ENCODE results near the gene P4HB.

The P4HB gene

DNA sequence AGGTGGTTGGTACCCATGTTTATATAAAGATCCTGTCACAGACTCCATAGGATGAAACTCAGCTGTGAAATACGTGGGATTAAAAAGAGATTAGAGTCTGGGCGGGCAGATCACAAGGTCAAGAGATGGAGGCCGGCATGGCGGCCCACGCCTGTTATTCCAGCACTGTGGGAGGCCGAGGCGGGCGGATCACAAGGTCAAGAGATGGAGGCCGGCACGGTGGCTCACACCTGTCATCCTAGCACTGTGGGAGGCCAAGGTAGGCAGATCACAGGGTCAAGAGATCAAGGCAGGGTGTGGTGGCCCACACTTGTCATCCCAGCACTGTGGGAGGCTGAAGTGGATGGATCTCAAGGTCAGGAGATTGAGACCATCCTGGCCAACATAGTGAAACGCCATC, 35.1 kb upstream of the P4HB start:
- no peak for DNase-seq

DNA sequence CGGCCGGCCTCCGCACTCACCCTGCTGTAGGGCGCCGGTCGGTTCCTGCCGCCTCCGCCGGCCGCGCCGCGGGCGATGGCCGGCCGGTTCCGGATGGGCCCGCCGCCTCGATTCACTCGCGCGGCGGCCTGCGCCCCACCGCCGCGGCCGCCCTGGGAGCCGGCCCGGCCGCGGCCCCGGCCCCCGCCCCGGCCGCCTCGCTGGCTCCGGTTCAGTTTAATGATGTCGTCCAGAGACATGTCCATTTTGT, 30.9 kb upstream of the P4HB start:
- DNase-seq: no peak

DNA sequence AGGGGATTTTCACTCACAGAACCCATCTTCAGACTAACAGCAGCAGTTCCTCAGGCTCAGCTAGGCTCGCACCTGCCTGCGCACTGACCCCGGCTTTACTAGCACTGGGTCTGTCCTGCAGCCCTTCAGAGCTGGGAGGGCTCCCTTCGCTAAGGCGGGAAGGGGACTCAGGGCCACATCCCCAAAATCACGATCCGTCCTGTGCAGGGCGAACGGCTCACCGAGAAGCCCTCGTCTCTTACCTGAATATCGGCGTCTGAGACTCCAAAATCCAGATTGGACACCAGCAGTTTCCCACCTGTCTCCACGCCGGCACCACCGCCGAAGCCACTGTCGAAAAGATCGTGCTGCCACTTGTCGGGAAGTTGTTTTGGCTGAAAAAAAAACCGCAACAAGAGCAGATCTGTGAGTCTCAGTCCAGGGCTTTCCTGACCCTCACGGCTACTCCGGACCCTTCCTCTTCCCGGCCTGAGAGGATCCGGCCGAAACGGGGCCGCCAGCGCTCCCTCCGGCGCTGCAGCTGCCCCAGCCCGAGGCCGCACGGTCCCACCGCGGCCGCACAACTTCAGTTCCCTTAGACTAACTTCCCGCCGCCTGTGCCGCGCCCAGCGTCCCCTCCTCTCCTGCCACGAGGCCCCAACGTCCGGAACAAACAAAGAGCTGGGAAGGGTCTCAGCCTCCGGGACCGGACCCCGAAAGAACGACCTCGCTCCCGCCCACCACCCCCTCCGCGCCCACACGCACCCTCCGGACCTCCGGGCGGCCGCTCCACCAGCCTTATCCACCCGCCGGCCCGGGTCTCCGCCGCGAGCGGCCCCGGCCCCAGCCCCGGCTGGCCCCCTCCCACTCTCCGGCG, 30.3 kb upstream of the P4HB start:
- no peak for DNase-seq

DNA sequence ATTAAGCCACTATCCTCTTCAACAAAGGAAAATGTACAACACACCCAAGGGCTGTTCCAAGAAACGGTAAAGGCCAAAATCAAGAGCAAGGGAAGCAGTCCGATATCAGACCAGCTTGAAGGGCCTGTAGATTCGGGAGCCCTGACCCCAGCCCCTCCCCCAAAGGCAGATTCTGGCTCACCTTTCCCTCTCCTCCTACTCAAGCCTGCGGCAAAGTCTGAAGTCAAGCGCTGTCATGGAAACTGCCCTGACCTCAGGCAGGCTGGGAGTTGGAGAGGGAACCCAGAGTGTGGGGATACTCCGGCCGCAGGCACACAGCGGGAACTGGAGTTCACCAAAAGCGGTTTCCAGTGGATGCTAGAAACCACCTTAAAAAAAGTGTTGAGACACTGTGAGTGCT, 29.3 kb upstream of the P4HB start:
- no peak for DNase-seq

DNA sequence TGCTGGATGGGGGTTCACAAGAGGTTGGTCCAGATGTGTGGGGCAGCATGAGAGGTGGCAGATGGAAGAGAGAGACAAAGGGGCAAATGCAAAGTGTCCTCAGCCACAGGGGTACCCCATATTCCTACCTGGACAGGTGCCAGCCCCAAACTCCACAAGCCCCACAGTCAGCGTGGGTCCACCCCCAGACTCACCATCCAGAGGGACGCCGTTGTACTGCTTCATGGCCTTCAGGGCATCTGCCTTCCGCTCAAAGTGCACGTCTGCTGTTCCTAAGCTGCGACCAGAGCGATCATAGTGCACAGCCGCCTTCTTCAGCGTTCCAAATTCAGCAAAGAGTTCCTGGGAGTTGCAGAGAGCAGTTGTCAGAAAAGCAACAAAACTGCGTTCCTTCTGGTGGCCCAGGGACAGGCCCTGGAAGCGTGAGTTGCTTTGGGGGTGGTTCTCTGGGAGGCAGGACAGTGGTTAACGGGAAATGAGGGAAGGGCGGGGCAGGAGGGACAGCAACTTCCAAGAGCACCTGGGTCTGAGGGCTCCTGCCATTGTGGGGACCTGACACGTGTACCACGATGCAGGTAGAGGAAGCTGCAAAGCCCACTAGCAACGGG, 28.8 kb upstream of the P4HB start:
- no peak for DNase-seq

GRCh38 chr17:81888105-81888987, 28.0 kb upstream of the P4HB start:
- no peak for DNase-seq

DNA sequence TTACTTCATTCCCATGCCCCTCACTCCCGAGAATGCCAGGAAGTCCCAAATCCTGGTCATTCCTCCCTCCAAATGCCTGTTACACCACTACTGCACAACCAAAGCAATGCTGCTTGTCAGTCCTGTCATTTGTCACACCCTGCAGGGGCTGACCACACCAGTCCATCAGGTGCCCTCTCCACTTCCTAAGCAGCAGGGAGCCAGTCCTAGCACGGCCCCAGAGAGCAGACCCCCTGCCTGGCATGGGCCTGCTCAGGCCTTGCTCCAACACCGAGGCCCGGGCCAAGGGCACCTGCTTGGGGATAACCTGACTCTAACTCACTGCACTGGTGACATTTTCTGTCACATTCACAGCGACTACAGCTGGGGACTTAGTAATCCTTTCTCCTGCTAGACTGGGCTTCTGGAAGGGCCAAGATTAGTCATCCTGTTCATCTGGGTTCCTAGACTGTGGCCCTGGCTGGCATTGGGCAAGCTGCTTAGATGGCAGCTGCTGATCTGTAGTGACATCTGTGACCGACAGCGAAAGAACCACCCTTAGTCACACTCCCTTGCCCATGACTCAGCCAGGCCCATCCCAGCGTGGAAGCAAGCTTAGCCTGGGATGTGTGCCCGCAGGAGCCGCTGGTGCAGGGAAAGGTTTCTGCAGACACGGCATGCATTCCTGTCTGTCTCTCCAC, 25.7 kb upstream of the P4HB start:
- no peak for DNase-seq

DNA sequence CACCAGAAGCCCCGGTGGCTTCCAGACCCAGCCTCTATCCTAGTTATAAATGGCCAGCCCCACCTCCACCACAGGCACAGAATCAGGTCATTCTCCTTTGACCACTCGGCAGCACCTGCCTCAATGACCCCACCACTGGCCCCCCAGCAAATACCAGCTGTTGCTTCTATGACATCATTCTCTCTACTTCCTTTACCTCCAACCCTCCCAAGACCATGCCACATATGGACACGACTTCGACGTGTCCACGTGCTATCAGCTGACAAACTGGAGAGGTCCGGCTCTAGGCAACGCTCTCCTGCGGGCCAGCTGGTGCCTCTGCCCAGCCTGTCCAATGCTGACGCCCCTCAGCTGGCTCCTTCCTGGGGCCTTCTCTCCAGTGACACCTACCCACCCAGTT, 25.1 kb upstream of the P4HB start:
- DNase-seq: no peak

- DNase-seq: no peak
These were observed 24.6 kb upstream of the P4HB start for GRCh38 chr17:81884968-81885367.

DNA sequence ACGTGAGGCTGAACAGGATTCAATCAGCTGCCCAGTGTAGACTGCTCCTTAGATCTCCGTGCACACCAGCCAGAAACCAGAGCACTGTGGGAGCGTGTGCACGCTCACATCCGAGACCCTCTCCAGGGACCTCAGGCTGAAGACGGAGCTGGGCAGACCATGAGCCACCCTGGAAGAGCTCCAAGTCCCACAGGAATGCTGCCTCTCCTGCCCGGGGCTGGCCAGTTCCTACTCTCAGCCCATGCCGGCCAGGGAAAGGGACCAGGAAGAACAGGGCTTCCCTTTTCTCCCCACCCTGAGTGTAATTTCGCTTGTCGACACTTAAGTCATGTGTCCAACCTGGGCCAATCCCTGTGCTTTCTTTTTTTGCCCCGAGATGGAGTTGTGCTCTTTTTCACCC, 24.2 kb upstream of the P4HB start:
- no peak for DNase-seq

DNA sequence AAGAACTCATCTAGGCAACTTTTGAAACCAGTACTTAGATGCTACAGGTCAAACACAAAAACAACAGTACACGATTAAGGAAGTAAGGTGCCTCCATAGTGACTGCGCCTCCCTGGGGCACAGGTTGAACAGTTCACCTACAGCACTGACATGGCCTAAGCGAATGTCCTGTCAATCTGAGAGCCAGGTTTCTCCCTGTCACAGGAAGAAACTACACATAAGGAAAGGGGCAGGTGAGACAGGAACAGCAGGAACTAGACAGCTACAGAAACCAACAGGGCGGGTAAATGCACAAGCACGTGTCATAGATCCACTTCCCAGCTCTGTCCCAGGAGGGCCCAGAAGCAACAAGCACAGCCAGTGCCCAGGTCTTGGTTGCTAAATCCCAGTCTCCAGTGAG, 18.8 kb upstream of the P4HB start:
- no peak for DNase-seq

DNA sequence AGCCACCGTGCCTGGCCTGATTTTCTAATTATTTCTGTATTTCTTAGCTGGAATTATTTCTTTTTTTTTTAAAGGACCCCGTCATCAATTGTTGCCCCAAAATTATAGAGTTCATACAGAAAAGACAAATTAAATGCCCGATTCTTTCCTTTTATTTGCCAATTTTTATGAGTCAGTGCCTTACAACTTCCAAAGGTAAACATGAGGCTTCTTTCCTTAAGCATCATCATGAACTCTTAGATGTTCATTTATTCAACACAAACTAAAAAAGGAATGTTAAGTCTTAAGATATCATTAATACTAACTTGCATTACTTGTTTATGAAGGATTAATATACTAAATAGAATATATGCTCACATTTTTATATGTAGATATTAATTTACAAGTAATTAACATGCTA, 18.0 kb upstream of the P4HB start:
- DNase-seq: no peak

- DNase-seq: no peak
These were observed 17.2 kb upstream of the P4HB start for GRCh38 chr17:81877569-81877968.

DNA sequence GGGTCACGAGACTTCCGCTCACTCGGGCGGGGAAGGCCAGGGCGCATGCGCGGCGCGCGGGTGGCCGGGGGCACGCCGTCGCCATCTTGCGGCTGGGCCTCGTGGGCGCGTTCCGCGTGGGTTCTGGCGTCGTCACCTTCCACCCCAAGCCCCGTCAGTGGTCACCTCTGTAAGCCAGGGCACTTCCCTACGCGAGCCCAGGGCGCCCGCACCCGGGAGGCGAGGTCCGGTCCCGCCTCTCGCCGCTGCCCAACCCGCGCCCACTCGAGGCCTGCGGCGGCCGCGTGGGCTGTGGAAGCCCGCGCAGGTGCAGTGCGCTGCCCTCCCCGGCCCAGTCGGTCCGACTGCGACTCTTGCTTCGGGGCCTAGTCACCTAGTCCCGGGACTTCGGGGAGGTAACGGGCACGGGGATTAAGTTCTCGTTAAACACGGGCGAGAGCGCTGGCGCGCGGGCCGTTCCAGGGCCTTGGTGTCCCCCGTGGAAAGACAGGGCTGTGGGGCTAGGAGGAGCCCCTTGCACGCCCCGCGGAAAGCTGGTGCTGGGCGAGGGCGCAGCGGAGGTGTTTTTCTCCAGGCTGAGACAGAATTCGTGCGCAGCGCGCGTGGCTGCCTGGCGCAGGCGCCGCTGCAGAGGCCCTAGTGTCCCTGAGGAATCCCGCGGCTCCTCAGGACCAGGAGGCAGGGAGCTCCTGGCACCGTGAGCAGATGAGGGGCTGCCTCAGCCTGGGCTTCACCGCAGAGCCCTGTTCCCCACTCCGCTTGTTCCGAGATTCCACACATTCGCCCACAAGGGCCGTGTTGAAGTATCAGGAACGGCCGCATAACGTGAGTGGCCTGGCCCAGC, 11.3 kb upstream of the P4HB start:
- peak; percentile 80 for DNase-seq

DNA sequence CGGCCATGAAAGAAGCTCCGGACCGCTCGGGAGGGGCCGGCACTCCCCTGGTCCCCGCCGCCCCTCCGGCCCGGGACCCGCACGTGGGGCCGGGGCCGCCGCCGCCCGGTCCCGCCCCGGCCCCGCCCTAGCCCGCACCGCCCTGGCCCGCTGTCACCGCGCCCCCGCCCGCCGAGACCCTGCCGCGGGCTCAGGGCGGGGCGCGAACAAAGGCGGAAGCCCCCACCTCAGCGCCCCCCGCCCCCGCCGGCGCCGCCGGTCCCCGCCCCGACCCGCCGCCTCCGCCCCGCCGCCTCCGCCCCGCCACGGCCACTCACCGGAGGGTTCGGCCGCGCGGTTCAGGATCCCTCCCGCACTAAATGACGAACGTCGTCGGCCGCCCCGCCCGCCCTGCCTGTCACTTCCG, 10.6 kb upstream of the P4HB start, which contains the start of gene ARHGDIA:
Gene ARHGDIA, minus strand, starts transcription at position 357 of the 406 bp plus-strand sequence. CDS start 1,407 bp downstream, outside the sequence.
- DNase-seq: no peak

GRCh38 chr17:81870131-81870980, 10.0 kb upstream of the P4HB start:
- DNase-seq: no peak

- DNase-seq: no peak
These were observed 9.1 kb upstream of the P4HB start for GRCh38 chr17:81869221-81870130.

- DNase-seq: no peak
These were observed 8.4 kb upstream of the P4HB start for GRCh38 chr17:81868674-81869220.

DNA sequence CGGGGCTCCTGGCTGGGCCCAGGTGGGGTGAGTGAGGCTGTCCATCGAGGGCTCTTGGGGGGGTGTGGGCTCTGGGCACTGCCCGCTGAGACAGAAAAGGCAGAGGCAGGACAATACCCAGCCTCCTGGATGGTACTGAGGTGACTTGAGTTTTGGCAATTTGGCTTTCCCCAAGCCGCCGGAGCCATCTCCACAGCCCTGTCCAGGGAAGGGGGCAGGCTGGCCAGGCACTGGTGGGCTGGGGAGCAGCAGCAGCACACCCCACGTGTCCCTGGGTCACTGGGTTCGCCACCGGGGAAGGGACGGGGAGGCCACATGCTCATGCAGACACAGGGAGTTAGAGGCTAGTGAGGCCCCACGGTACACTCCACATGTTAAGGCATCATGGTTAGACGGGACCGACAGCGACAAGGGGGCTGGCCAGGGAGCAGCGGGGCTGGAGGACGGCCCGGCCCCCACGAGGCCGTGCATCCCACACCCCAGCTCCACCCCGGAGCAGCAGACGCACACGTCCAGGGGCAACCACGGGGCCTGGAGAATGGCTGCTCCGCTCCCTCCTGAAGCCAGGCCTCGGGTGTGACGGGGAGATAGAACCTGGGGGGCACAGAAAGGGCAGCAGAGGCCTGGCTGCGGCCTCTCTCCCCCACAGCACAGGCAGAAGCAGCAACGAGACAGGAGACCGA, 7.8 kb upstream of the P4HB start:
- DNase-seq: no peak

Data from KG1 (cell line).